ENCODE results near the gene ICAM3.

DNA sequence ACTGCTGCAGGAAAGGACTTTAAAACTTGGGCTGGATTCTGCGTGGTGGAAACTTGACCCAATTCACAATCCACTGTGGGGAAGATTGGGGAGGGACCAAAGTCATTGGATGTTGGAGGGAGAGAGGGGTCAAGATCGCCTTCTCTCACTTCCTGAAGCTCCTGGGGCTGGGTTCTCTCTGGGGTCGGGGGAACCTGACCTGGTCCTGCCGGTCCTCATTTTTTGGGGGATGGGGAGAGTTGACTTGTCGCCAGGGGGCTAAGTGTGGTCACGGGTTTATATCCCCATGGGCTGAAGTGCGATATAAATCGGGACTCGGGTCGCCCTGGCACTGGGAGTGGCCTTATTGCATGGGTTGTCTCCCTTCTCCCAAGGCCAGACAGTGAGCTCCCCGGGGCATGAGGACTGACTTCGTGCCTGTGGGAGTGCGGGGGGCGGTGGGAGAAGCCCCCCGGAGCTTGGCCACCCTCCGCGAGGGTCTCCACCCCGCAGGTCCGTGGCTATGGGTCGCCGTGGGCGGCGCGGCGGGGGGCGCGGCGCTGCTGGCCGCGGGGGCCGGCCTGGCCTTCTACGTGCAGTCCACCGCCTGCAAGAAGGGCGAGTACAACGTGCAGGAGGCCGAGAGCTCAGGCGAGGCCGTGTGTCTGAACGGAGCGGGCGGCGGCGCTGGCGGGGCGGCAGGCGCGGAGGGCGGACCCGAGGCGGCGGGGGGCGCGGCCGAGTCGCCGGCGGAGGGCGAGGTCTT lies 43.4 kb downstream of the ICAM3 start:
- TF ChIP-seq CTCF (IDR thresholded peaks at IDR 0.05) (no peak), POLR2A (IDR thresholded peaks at IDR 0.05) (no peak)

Measured in adrenal gland (tissue), 5 donors.